ENCODE measurements around the gene CSNK1G2.
A peak's percentile ranks its signal among the peaks of the same experiment; 100 is the strongest.

The CSNK1G2 gene

GRCh38 chr19:1989513-1990229 lies 48.7 kb downstream of the CSNK1G2 start:
- CTCF ChIA-PET: no interaction called here
- DNase-seq (ENCODE audit: extremely low spot score): no peak
- POLR2A ChIA-PET: no interaction called here
- TF ChIP-seq BHLHE40 (IDR thresholded peaks at IDR 0.05; ENCODE audit: borderline replicate concordance) (no peak), FOXK2 (IDR thresholded peaks at IDR 0.05) (no peak), ARNT (IDR thresholded peaks at IDR 0.05) (no peak), FOXM1 (IDR thresholded peaks at IDR 0.05; ENCODE audit: borderline replicate concordance) (no peak), SUZ12 (IDR thresholded peaks at IDR 0.05) (no peak), PKNOX1 (IDR thresholded peaks at IDR 0.05) (no peak), FOXA1 (IDR thresholded peaks at IDR 0.05) (no peak), HDGF (IDR thresholded peaks at IDR 0.05; ENCODE audit: borderline replicate concordance) (no peak), L3MBTL2 (conservative IDR thresholded peaks at IDR 0.05) (no peak), SP1 (IDR thresholded peaks at IDR 0.05) (no peak), TARDBP (IDR thresholded peaks at IDR 0.05) (no peak), NFRKB (IDR thresholded peaks at IDR 0.05) (no peak), ZNF384 (IDR thresholded peaks at IDR 0.05) (no peak), LEF1 (IDR thresholded peaks at IDR 0.05; ENCODE audit: borderline replicate concordance) (no peak)

- TF ChIP-seq SUZ12 (IDR thresholded peaks at IDR 0.05) (no peak), FOXK2 (IDR thresholded peaks at IDR 0.05) (no peak), L3MBTL2 (conservative IDR thresholded peaks at IDR 0.05) (no peak), ARNT (IDR thresholded peaks at IDR 0.05) (no peak), TARDBP (IDR thresholded peaks at IDR 0.05) (no peak), PKNOX1 (IDR thresholded peaks at IDR 0.05) (no peak), FOXA1 (IDR thresholded peaks at IDR 0.05) (no peak), FOXM1 (IDR thresholded peaks at IDR 0.05; ENCODE audit: borderline replicate concordance) (no peak), ELF4 (IDR thresholded peaks at IDR 0.05) (no peak), ZNF384 (IDR thresholded peaks at IDR 0.05) (no peak), LEF1 (IDR thresholded peaks at IDR 0.05; ENCODE audit: borderline replicate concordance) (no peak), BHLHE40 (IDR thresholded peaks at IDR 0.05; ENCODE audit: borderline replicate concordance) (no peak), NFRKB (IDR thresholded peaks at IDR 0.05) (no peak), SP1 (IDR thresholded peaks at IDR 0.05) (no peak), CTBP1 (IDR thresholded peaks at IDR 0.05; ENCODE audit: borderline replicate concordance) (no peak), HDGF (IDR thresholded peaks at IDR 0.05; ENCODE audit: borderline replicate concordance) (no peak)
- ChIA-PET POLR2A (no interaction called here), CTCF (no interaction called here)
- DNase-seq (ENCODE audit: extremely low spot score): no peak
Observed at GRCh38 chr19:1990230-1991017, 49.5 kb downstream of the CSNK1G2 start.

DNA sequence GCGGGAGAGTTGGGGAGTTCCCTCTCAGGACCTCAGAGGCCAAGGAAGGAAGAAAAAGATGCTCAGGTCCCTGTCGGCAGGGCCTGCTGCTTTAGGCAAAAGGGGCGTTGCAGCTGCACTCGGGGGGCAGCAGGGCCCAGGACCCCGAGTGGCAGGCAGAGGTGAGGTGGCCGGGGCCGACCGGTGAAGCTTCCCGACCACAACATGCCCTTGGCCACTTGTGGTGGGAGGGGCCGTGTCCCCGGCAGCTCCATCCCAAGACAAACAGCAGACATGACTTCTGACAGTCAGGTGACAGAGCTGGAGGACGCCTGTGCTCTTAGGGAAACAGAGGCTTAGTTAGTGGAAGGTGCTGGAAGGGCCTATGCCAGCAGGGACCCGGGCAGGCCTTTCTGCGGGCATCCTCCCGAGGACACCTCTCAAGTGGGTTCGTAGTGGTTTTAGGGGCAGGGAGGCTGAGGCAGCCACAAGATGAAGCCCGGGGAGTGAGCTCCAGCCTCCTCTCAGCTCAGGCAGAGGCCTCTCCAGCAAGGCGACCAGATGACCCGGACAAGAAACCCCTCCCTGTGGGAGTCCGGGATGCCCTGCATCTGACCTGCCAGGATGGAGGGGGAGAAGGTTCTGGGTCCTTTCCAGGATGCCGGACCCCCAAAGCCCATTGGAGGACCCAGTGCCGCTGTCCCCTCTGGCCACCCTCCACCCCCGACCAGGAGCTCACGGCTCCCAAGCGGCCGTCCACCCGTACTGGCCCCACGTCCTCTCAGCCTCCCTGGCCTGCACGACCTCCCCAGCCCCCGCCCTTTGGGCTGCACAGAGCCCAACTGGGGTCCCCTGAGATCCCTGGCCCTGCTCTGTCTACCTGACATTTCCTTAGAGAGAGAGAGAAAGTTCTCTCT lies 50.3 kb downstream of the CSNK1G2 start:
- no peak for DNase-seq (ENCODE audit: extremely low spot score)
- TF ChIP-seq L3MBTL2 (conservative IDR thresholded peaks at IDR 0.05): no peak
- TF ChIP-seq ZNF384 (IDR thresholded peaks at IDR 0.05): no peak
- TF ChIP-seq ELF4 (IDR thresholded peaks at IDR 0.05): no peak
- no peak for TF ChIP-seq PKNOX1 (IDR thresholded peaks at IDR 0.05)
- no peak for TF ChIP-seq SP1 (IDR thresholded peaks at IDR 0.05)
- no peak for TF ChIP-seq CTBP1 (IDR thresholded peaks at IDR 0.05; ENCODE audit: borderline replicate concordance)
- no peak for TF ChIP-seq FOXK2 (IDR thresholded peaks at IDR 0.05)
- TF ChIP-seq FOXA1 (IDR thresholded peaks at IDR 0.05): no peak
- TF ChIP-seq ARNT (IDR thresholded peaks at IDR 0.05): no peak
- TF ChIP-seq TARDBP (IDR thresholded peaks at IDR 0.05): no peak
- TF ChIP-seq HDGF (IDR thresholded peaks at IDR 0.05; ENCODE audit: borderline replicate concordance): no peak
- TF ChIP-seq LEF1 (IDR thresholded peaks at IDR 0.05; ENCODE audit: borderline replicate concordance): no peak
- no peak for TF ChIP-seq NFRKB (IDR thresholded peaks at IDR 0.05)
- TF ChIP-seq BHLHE40 (IDR thresholded peaks at IDR 0.05; ENCODE audit: borderline replicate concordance): no peak
- ChIA-PET POLR2A (no interaction called here), CTCF (interaction anchor here (0.6 kb wide), 1 partner anchor 1118 kb away, joined by 3 read pairs; no protein-coding TSS in a partner anchor)

DNA sequence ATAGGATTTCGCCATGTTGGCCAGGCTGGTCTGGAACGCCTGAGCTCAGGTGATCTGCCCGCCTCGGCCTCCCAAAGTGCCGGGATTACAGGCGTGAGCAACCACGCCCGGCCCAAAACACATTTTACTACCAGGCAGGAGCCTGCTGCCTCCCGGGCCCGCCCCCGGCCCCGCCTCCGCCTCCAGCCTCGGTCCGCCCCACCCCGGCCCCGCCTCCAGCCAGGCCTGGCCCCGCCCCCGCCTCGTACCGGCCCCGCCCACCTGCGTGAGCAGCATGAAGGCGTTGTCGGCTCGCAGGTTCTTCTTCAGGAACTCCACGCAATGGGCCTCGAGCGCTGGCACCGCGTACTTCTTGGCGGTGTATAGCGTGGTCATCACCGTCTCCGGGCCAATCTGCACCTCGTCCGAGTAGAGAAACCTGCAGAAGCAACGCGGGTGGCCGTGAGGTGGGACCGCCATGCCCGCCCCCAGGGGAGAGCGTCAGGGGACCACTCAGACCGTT lies 51.8 kb downstream of the CSNK1G2 start:
- ChIA-PET CTCF (no interaction called here), POLR2A (no interaction called here)
- no peak for TF ChIP-seq FOXA1 (IDR thresholded peaks at IDR 0.05)
- no peak for TF ChIP-seq FOXM1 (IDR thresholded peaks at IDR 0.05; ENCODE audit: borderline replicate concordance)
- TF ChIP-seq L3MBTL2 (conservative IDR thresholded peaks at IDR 0.05): no peak
- no peak for TF ChIP-seq ELF4 (IDR thresholded peaks at IDR 0.05)
- no peak for TF ChIP-seq ARNT (IDR thresholded peaks at IDR 0.05)
- no peak for TF ChIP-seq ZNF384 (IDR thresholded peaks at IDR 0.05)
- DNase-seq (ENCODE audit: extremely low spot score): peak; percentile 93
